Measurements from ENCODE around the gene LSM12.

Gene LSM12

DNA sequence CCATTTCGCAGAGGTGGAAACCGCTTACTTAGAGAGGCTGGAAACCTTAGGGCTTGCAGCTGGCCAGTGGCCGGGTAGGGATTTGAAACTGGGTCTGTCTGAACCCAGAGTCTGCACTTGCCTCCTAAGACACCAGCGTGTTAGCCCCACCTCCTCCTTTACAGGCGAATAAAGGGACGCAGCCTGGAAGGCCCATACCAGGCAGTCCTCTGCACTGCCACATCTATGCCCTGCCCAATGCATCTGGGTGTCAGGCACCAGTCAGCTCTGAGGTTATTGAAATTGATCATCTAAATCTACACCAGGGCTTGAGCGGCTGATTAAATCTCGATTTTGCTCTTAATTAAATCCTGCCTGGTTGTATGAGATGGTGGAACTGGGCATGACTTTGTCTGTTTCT, 82.0 kb downstream of the LSM12 start:
- no peak for DNase-seq

Data from NCI-H526 treated with DMSO at 0.1 percent for 48 hours (cell line).